GM23248 (cell line): ENCODE measurements around the gene EFEMP2. TPM values are rescaled to one million over a fixed set of nuclear protein-coding genes. Genes with fewer than 3 reads are reported as not detected.
A peak's percentile ranks its signal among the peaks of the same experiment; 100 is the strongest.

Source experiments
- DNase-seq: peaks from one replicate; pipeline ENCODE4 v3.0.0-alpha.2; 2015
- H2AFZ ChIP-seq: fragments of 200-600 bp; sonication (generic); 2 replicates; pipeline ENCODE4 v1.6.1; 2016; ENCODE audit warnings: antibody characterized with exemption
- H3F3A ChIP-seq: fragments of 200-600 bp; sonication (generic); 2 replicates; pipeline ENCODE4 v1.6.1; 2016; ENCODE audit warnings: mild to moderate bottlenecking, antibody characterized with exemption, mixed run types; ENCODE audit not compliant: insufficient read depth
- H3K27ac ChIP-seq: fragments of 200-600 bp; sonication (generic); 2 replicates; pipeline ENCODE4 v1.5.1; 2016; ENCODE audit warnings: mild to moderate bottlenecking
- H3K27me3 ChIP-seq: fragments of 200-600 bp; sonication (generic); replicated peaks from 2 replicates; pipeline ENCODE4 v1.6.1; 2016; ENCODE audit warnings: mild to moderate bottlenecking; ENCODE audit not compliant: insufficient read depth
- H3K36me3 ChIP-seq: fragments of 200-600 bp; sonication (generic); 2 replicates; pipeline ENCODE4 v1.6.1; 2016; ENCODE audit warnings: low read depth, mild to moderate bottlenecking
- H3K4me1 ChIP-seq: fragments of 200-600 bp; sonication (generic); 2 replicates; pipeline ENCODE4 v1.6.1; 2016; ENCODE audit warnings: mild to moderate bottlenecking; ENCODE audit not compliant: insufficient read depth
- H3K4me2 ChIP-seq: fragments of 200-600 bp; sonication (generic); one replicate; pipeline ENCODE4 v1.6.1; 2016; ENCODE audit warnings: mild to moderate bottlenecking; ENCODE audit not compliant: unreplicated experiment
- H3K4me3 ChIP-seq: fragments of 200-600 bp; sonication (generic); 2 replicates; pipeline ENCODE4 v1.5.1; 2016; ENCODE audit warnings: mild to moderate bottlenecking
- H3K79me2 ChIP-seq: fragments of 200-600 bp; sonication (generic); 2 replicates; pipeline ENCODE4 v1.6.1; 2016; ENCODE audit warnings: mild to moderate bottlenecking; ENCODE audit not compliant: insufficient read depth
- H3K9ac ChIP-seq: fragments of 200-600 bp; sonication (generic); 2 replicates; pipeline ENCODE4 v1.6.1; 2016; ENCODE audit warnings: mild to moderate bottlenecking
- H3K9me2 ChIP-seq: fragments of 200-600 bp; sonication (generic); 2 replicates; pipeline ENCODE4 v1.6.1; 2016; ENCODE audit warnings: mixed run types, mild to moderate bottlenecking, moderate library complexity; ENCODE audit not compliant: insufficient read depth
- H3K9me3 ChIP-seq: fragments of 200-600 bp; sonication (generic); one replicate; pipeline ENCODE4 v1.6.1; 2017; ENCODE audit warnings: low read depth
- H4K20me1 ChIP-seq: fragments of 200-600 bp; sonication (generic); 2 replicates; pipeline ENCODE4 v1.6.0; 2016; ENCODE audit not compliant: insufficient read depth
- EZH2 ChIP-seq: fragments of 200-600 bp; sonication (generic); IDR thresholded peaks from 2 replicates; pipeline ENCODE4 v1.6.1; 2018; ENCODE audit warnings: antibody characterized with exemption, mild to moderate bottlenecking; ENCODE audit not compliant: insufficient read depth, poor library complexity, severe bottlenecking
- EZH2phosphoT487 ChIP-seq: fragments of 200-600 bp; sonication (generic); IDR thresholded peaks from 2 replicates; pipeline ENCODE4 v1.6.1; 2018; ENCODE audit warnings: antibody characterized with exemption, moderate library complexity, mild to moderate bottlenecking, low read depth; ENCODE audit not compliant: insufficient read depth
- WGBS, 2 experiments: methylation state at CpG; one replicate each; pipeline ENCODE4 v1.1.6; 2015 to 2017; ENCODE audit warnings: low lambda C conversion rate in 2 of 2, low coverage in 1 of 2; ENCODE audit errors: missing lambda C conversion rate in 2 of 2; 5-methylcytosine and 5-hydroxymethylcytosine counted together
- in situ Hi-C: fragments of 300-500 bp; cut with MboI; formaldehyde crosslinking; loops from 2 replicates; pipeline ENCODE4 v1.15.0; 2020
- polyA plus RNA-seq: library from polyadenylated mRNA; unstranded; fragments of >200 nt; fragmentation: Nextera tagmentation; extraction: Ambion mirVana; gene quantifications from 2 replicates; pipeline ENCODE4 v1.2.1, GENCODE V29; 2016
- total RNA-seq: library from RNA; depleted of rRNA; stranded (reverse); fragments of >200 nt; shearing (Covaris generic); gene quantifications from 2 replicates; pipeline ENCODE4 v1.2.3, GENCODE V29; 2014

Gene EFEMP2
- total and polyA plus RNA-seq, 2 experiments from 2014 or later = 308 to 520 TPM

DNA sequence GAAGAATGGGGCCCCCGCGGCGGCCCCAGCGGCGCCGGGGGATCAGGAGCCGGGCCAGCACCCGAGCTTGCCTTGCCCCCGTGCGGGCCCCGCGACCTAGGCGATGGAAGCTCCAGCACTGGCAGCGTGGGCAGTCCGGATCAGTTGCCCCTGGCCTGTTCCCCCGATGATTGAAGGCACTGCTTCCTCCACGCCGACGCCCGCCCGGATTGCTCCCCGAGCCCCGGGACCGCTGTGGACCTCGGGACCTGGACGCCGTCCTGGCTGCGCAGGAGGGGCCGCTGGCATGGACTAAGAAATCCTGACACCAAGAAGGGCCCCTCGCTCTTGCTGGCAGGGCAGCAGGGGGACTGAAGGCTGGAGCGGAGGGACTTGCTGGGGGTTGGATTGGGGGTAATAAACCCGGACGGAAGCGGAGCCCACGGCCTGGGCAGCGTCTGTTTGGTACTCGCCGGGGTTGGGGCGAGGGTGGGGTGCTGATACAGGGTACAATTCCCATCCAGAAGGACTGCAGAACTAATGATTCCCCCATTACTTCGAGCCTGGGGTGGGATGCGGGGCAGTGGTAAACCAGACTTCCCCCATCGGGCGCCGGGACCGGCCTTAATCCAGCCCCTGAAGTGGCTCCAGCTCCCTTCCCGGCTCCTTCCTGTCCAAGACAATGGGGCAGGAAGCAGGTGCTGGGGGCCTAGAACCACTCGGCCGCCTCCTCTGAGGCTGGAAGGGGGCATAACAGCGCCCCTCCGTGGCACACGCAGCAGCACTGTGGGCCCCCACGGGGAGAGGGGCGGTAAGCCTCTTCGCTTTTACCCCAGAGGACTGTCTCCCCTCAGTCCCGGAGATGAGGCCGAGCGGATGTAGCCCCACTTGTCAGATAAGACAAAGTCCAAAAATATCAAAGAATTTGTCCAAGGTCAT, 18.9 kb upstream of the EFEMP2 start:
- H3K9me2 ChIP-seq = no peaks in the 10 kb centered on the region
- no peaks in the 10 kb centered on the region for H3K9me3 ChIP-seq
- H3K4me3 ChIP-seq = peak overlapping the region; percentile 95
- in situ Hi-C loops = no loop called here
- H3K36me3 ChIP-seq = peaks cover 27% of the 10 kb centered on the region; the same call in 1 of the 2 replicates
- peaks cover 2% of the 10 kb centered on the region for H4K20me1 ChIP-seq
- no peaks in the 10 kb centered on the region for H3K27me3 ChIP-seq
- DNase-seq = peak; percentile 64
- H3K79me2 ChIP-seq = peaks cover 68% of the 10 kb centered on the region
- H3K27ac ChIP-seq = peak overlapping the region; percentile 99
- peak overlapping the region; percentile 93 for H3K4me2 ChIP-seq
- no peak overlapping the region for H2AFZ ChIP-seq
- H3K4me1 ChIP-seq = peaks cover 59% of the 10 kb centered on the region
- peaks cover 75% of the 10 kb centered on the region for H3F3A ChIP-seq
- TF ChIP-seq EZH2phosphoT487 = no peak
- no peak for TF ChIP-seq EZH2
- peak overlapping the region; percentile 99 for H3K9ac ChIP-seq
- WGBS, 2 experiments = 5% methylated on average over 52 to 54 of the region's 57 CpGs

DNA sequence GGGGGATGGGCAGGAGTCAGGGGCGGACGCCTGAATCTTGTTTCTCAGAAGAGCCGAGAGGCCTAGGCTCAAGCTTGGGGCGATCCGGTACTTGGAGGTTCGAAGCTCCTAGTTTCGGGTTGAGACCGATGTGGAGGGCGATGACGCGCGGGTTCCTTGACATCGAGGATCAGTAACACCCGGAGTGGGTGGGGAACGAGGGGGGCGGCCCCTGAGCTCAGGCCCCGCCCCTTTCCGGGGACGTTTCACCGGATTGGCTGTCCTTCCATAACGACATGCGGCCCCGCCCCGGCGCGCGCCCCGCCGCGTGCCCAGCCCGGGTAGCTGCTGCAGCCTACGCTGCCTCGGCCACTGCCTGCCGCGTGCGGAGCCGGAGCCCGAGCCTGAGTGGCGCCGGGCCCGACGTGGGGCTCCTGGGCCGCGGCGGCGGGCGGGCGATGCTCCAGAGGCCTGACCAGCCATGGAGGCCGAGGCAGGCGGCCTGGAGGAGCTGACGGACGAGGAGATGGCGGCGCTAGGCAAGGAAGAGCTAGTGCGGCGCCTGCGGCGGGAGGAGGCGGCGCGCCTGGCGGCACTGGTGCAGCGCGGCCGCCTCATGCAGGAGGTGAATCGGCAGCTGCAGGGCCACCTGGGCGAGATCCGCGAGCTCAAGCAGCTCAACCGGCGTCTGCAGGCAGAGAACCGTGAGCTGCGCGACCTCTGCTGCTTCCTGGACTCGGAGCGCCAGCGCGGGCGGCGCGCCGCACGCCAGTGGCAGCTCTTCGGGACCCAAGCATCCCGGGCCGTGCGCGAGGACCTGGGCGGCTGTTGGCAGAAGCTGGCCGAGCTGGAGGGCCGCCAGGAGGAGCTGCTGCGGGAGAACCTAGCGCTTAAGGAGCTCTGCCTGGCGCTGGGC, 18.0 kb upstream of the EFEMP2 start, which contains the start of gene CCDC85B:
TSS of gene CCDC85B (plus strand) at position 350 of the 895 bp plus-strand sequence. CDS start at position 461, 111 bp downstream.
- Histone ChIP-seq H3K27ac (peak within 1 kb of the TSS; percentile 99), H3K4me3 (peak within 1 kb of the TSS; percentile 95), H4K20me1 (no peaks in the 10 kb centered on the region; the same call in 1 of the 2 replicates), H3K4me2 (peak within 1 kb of the TSS; percentile 93), H3K4me1 (peaks cover 54% of the 10 kb centered on the region), H3K9me3 (no peaks in the 10 kb centered on the region), H3K79me2 (peaks cover 68% of the 10 kb centered on the region), H3K9ac (peak within 1 kb of the TSS; percentile 99), H3K27me3 (no peaks in the 10 kb centered on the region), H3K36me3 (peaks cover 18% of the 10 kb centered on the region; the same call in 1 of the 2 replicates), H2AFZ (no peak within 1 kb of the TSS), H3K9me2 (no peaks in the 10 kb centered on the region), H3F3A (peaks cover 74% of the 10 kb centered on the region)
- 1 to 2% methylated on average over 78 to 87 of the region's 94 CpGs for WGBS, 2 experiments
- peak; percentile 98 for DNase-seq
- in situ Hi-C loops = no loop called here
- no peak for TF ChIP-seq EZH2
- no peak for TF ChIP-seq EZH2phosphoT487

DNA sequence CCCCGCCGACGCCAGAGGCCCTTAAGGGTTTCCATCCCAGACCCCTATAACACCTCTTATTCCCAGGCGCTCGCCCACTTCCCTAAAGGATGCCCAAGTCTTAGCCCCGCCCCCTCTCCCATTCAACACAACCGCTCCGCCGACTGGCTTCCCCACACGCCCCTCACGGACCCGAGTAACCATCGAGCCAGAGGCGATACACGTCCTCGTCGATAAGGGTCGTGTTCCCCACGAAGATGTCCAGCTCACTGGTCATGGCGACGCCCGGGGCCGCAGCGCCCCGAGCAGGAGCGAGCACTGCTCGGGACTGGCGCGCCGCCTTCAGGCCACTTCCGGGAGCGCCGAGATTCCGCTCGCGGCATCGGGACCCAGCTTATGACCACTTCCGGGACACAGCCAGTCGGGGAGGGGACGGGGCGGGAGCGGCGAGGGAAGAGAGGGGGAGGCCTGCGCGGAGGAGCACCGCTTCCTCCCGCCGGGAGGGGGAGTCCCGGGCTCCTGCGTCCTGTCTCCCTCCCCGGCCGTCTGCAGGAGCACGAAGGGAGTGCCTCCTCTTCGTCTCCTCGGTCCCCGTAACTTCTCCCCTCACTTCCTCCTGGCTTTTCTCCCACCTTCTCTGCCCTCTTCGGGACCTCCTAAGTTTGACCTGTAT, 15.7 kb upstream of the EFEMP2 start, which contains the start of gene FIBP:
TSS of gene FIBP (minus strand) at position 309 of the 652 bp plus-strand sequence. CDS start at position 256, 53 bp downstream.
- Histone ChIP-seq H3K36me3 (peaks cover 27% of the 10 kb centered on the region; the same call in 1 of the 2 replicates), H3K4me3 (peak within 1 kb of the TSS; percentile 95), H3K4me1 (peaks cover 37% of the 10 kb centered on the region), H3K9me2 (no peaks in the 10 kb centered on the region), H3K9me3 (no peaks in the 10 kb centered on the region), H4K20me1 (no peaks in the 10 kb centered on the region; the same call in 1 of the 2 replicates), H3K27me3 (no peaks in the 10 kb centered on the region), H3K27ac (peak within 1 kb of the TSS; percentile 99), H3K9ac (peak within 1 kb of the TSS; percentile 99), H3F3A (peaks cover 53% of the 10 kb centered on the region), H2AFZ (peak within 1 kb of the TSS; percentile 76), H3K4me2 (peak within 1 kb of the TSS; percentile 85), H3K79me2 (peaks cover 66% of the 10 kb centered on the region)
- no peak for TF ChIP-seq EZH2phosphoT487
- no peak for TF ChIP-seq EZH2
- DNase-seq = peak; percentile 98
- in situ Hi-C loops = loop anchor here (10.0 kb wide), 1 partner anchor 97 kb away; no protein-coding TSS in a partner anchor
- 0 to 1% methylated on average over 44 to 48 of the region's 57 CpGs for WGBS, 2 experiments
